HG03457 (cell line): ENCODE data around the gene RIPK1.
"Not testable (repeated sequence)": the region's sequence is repeated elsewhere in the genome, so short reads cannot be mapped to it uniquely, and the experiment has no call there.

Experiments
- ATAC-seq: cut with Tn5 transposase; IDR thresholded peaks from one replicate; pipeline ENCODE4 v1.9.1; 2021; ENCODE audit warnings: moderate number of reproducible peaks; ENCODE audit not compliant: unreplicated experiment

The RIPK1 gene

DNA sequence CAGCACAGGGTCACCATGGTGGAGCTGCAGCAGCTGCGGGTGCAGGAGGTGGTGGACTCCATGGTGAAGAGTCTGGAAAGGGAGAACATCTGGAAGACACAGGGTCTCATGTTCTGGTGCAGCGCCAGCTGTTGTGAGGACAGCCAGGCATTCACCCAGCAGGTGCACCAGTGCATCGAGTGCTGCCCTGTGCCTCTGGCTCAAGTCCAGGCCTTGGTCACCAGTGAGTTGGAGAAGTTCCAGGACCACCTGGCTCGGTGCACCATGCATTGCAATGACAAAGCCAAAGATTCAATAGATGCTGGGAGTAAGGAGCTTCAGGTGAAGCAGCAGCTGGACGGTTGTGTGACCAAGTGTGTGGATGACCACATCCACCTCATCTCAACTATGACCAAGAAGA lies 22.9 kb upstream of the RIPK1 start:
- no peak for ATAC-seq

DNA sequence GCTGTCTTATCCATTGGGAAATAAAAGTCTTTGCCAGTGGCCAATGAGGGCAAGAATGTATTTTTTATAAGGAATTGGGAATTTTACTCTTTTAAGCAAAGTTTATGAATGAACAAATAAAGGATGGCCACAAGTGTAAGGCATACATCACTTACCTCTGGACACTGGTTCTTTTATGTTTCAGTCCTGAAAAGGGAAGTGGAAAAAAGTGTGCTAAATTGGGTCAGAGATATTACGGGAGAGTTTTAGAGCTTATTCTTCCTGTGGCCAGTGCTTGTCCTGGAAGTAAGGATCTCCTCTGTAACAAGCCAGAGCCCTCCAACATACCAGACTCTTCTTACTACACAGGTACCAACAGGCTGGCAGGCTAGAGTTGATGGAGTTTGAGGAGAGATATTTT lies 22.5 kb upstream of the RIPK1 start:
- no peak for ATAC-seq

DNA sequence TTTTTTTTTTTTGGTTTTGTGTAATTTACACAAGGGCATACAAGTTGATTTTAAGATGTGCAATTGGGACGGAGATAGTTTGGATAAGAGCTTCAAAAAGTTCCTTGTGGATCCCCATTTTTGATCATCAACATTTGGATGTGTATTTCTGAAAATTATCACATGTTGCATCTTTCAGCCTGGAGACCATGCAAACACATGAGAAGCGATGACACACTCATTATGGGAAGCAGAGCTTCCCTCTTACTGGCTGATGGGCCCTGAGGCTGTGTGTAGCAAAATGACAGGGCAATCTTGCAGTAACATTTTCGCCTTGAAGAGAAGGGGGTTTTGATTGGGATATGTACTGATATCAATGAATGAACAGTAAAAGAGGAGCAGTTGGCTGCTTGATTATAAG lies 22.0 kb upstream of the RIPK1 start:
- ATAC-seq: no peak

DNA sequence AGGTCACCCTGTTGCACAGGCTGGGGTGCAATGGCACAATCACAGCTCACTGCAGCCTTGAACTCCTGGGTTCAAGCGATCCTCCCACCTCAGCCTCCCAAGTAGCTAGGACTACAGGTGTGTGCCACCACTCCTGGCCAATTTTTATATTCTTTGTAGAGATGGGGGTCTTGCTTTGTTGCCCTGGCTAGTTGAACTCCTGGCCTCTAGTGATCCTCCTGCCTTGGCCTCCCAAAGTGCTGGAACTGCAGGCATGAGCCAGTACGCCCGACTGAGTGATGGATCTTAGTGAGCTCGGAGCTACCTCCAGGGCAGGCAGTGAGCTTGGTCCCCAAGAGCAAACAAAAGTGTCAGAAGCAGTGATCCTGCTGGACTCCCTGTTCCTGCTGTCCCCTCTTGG lies 20.3 kb upstream of the RIPK1 start:
- not testable (repeated sequence) for ATAC-seq

DNA sequence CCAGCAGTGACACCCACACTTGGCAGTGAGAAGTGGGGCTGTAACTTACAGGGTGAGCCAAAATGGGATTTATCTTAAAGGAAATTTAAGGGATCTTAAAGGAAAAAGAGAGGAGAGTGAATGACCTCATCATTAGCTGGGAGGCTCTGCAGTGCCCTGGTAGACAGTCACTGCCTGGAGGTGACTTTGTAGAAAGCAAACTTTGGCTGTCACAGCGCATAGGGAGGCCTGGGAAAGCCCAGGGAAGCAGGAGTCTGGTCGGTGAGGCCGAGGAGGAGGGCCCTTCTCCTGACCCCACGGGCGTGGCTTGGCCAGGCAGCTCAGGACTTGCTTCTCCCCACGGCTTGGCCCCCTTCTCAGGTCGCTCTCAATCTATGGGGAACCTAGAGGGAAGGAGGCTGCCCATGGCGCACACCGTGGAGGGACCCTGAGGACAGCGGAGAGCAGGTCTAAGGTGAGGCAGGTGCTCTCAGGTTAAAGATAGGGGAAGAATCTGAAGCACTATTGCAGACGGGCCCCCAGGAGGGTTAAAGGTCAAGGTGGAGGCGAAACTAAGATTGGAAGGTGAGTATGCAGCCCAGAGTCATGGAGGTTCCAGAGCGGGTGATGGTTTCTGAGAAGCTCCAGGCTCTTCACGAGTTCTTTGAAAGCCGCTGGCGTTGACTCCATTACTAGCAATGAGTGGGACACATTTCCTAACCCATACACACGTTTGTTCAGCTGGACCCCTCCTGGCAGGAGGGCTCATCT lies 15.6 kb upstream of the RIPK1 start:
- ATAC-seq: no peak

DNA sequence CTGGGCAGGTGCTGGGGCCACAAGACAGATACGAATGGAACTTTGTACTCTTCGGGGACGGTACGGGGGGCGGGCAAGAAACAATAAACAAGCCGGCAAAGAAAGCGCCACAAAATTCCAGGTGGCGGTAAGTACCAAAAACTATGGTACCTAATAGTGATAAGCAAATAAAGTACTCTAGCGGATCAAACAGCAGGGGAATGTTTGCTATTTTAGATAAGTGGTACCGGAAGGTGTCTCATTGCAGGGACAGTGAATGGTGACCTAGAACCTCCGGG lies 15.1 kb upstream of the RIPK1 start:
- ATAC-seq: no peak

DNA sequence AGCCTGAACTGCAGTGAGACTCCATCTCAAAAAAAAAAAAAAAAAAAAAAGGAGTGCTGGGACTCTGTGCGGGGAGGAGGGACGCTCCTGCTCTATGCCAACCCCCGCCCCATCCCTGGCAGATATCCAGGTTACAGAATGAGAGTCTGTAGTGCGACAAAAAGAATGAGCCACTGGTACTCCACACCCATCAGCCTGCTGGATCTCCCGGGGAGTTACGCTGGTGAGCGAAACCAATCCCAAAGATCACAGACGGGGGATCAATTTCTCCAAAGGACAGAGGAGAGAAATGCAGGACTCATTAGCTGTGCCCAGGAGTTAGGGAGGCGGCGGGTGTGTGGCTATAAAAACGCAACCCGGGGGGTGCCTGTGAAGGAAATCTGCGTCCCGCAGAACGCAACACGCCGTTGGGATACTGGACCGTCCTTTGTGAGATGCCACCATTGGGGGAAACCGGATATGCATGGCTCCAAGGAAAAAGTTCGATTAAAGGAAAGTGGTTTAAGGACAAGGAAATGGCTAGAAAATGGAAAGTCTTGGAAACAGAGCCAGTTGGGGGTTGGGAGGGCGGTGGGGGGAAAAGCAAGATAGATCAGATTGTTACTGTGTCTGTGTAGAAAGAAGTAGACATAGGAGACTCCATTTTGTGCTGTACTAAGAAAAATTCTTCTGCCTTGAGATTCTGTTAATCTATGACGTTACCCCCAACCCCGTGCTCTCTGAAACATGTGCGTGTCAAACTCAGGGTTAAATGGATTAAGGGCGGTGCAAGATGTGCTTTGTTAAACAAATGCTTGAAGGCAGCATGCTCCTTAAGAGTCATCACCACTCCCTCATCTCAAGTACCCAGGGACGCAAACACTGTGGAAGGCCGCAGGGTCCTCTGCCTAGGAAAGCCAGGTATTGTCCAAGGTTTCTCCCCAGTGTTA lies 13.8 kb upstream of the RIPK1 start:
- ATAC-seq: not testable (repeated sequence)

DNA sequence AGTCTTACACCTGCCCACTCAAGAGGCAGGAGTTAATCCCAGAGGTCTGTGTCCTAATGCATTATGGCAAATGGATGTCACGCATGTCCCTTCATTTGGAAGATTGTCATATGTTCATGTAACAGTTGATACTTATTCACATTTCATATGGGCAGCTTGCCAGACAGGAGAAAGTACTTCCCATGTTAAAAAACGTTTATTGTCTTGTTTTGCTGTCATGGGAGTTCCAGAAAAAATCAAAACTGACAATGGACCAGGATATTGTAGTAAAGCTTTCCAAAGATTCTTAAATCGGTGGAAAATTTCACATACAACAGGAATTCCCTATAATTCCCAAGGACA lies 13.2 kb upstream of the RIPK1 start:
- not testable (repeated sequence) for ATAC-seq

DNA sequence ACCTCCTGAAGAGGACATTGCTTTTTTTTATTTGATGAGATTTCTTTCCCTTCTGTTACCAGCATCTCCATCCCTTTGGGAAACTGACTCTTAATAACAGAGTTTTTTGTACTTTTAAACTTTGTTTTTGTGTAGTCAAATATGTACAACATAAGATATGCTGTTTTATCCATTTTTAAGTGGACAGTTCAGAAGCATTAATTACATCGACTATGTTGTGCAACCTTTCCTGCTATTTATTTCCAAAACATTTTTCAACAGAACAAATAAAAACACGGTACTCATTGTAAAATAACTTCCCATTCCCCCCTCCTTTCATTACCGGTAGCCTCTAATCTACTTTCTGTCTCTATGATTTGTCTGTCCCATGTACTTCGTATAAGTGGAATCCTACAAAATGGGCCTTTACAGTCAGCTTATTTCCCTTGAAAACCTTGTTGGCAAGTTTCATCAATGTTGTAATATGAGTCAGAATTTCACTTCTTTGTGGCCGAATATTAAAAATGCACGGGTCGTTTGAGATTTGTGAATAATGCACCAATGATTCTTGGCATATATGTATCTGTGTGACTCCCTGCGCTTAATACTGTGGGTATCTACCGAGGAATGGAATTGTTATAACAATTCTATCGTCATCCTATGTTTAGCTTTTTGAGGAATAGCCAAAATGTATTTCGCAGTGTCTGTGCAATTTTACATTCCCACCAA lies 11.1 kb upstream of the RIPK1 start:
- no peak for ATAC-seq

DNA sequence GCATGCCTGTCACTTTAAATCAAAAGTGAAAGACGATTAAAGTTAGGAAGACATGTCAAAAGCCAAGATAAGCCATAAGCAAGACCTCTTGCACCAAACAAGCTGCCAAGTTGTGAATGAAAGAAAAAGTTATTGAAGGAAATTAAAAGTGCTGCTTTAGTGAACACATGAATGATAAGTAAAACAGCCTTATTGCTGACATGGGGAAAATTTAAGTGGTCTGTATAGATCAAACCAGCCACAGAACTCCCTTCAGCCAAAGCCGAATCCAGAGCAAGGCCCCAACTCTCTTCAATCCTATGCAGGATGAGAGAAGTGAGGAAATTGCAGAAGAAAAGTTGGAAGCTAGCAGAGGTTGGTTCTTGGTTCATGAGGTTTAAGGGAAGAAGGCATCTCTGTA lies 9.3 kb upstream of the RIPK1 start:
- no peak for ATAC-seq

DNA sequence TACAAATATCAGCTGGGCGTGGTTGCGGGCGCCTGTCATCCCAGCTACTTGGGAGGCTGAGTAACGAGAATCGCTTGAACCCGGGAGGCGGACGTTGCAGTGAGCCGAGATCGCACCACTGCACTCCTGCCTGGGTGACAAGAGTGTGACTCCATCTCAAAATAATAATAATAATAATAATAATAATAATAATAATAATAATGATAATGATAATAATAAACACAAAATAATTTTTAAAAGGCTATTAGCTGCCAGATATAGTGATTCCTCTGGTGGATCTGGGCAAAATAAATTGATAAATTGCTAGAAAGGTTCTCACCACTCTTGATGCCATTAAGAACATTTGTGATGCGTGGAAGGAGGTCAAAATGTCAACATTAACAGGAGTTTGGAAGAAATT lies 8.2 kb upstream of the RIPK1 start:
- not testable (repeated sequence) for ATAC-seq

DNA sequence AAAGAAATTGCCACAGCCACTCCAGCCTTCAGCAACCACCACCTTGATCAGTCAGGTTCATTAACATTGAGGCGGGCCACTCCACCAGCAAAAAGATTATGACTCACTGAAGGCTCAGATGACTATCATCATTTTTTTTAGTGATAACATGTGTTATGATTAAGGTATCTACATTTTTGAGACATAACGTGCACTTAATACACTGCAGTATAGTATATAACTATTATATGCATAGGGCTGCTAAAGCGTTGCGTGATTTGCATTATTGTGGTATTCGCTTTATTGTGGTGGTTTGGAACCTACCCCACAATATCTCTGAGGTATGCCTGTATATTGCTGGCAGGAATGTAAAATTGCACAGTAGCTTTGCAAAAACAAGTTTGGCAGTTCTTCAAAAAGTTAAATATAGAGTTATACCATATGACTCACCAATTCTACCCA lies 6.8 kb upstream of the RIPK1 start:
- no peak for ATAC-seq

DNA sequence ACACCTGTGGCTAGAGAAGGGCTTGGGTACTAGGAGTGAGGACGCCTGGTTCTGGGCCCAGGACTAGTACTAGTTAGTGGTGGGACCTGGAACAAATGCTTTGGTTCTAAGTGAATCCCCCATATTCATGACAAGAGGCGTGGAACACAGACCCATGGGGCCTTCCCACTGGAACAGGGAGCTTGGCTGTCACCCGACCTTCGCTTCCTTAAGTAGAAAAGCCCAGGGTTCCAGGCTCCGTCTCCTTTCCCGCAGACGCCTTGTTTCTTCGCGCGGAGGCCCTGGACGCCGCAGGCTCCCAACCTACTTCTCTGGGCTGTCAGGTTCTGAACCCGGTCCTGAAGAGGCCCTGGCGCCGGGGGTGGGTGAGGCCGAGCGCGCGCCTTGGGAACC lies 5.0 kb upstream of the RIPK1 start:
- ATAC-seq: not testable (repeated sequence)

DNA sequence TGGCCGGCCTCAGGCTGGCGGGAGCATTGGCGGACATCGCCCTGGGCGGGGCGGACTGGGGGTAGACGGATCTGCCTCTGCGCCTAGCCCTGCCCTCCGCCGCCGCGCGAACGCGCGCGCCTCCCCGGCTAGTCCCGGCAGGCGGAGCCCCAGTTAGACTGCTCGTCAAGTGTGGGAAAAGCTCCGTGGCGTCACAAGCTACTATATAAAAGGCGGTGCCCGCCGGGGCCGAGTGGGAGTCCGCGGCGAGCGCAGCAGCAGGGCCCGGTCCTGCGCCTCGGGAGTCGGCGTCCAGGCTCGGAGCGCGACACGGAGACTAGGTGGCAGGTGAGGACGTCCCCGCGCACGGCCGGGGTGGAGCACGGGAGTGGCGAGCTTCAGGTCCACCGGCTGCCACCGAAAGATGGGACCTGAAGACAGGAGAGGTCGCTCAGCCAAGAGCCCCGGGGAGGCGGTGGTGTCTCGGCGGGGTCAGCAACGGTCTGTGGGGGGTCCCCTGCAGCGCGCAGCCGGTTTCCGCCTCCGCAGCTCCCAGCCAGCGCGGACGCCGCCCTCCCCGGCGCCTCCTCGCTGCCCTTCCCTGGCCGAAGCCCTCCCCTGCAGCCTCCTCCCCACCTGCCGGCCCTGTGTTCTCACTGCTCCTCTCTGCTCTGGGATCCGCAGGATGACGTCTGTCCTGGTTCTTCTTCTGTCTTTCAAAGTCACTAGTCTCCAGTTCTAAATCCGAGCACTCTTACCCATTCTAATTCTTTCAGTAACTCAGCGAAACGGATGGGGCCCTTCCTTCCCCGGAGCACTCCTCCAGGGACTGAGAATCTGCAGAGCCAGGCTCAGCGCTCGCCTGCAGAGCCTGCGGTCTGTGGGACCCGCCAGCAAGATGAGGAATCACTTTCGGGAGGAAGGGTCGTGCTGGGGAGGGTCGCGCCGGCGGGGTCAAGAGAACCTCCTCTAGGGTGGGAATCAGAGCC lies 4.3 kb upstream of the RIPK1 start:
- ATAC-seq: peak; percentile 57

DNA sequence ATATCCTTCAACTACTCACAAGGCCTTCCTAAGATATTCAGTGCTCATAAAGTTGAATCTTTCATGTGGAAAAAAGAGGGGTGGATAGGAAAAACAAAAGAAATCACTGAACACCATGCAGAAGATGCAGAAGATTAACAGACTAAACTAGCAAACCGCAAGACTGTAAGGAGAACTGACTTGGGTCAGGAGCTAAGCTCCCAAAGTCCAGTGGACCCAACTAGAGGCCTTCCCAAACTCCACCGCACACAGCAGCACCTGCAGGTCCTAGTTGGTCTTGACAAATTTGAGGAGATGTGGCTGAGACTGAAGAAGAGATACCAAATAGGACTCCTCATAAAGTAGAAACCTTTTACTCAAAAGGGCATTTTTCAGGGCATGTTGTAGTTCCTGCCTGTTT lies 3.3 kb downstream of the RIPK1 start:
- ATAC-seq: no peak

DNA sequence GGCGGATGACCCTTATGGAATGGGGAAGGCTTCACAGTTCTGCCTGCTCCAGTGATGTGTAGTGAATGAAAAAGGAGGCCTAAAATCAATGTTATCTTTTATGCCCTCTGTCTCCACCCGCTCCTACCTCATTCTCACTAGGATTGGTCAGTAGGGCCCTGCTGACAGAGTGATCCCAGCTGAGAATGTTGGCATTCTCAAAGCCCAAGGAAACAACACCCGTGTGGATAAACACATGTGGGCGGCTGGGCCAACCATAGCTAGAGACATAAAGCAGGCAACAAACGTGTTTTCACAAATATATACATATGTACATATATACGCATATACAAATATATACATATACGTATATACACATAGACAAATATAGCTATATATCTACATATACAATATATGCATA lies 4.5 kb downstream of the RIPK1 start:
- ATAC-seq: no peak

DNA sequence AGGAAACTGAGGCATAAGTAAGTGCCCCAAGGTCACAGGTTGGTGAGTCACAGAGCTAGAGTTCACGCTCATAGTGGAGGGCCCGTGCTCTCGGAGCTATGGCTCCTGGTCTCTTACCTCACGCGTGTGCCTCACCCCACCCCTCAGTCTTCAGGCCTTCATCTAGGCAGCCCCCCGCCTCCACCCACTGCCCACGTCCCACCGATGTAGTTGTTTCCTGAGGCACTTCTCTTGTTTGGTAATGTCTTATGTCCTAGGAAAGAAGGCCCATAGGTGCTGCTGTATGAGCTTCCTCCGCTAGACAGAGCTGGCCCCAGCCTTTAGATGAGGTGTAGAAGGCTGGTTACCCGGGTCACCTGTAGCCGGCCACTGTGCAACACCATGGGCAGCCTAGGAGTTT lies 5.1 kb downstream of the RIPK1 start:
- ATAC-seq: no peak

DNA sequence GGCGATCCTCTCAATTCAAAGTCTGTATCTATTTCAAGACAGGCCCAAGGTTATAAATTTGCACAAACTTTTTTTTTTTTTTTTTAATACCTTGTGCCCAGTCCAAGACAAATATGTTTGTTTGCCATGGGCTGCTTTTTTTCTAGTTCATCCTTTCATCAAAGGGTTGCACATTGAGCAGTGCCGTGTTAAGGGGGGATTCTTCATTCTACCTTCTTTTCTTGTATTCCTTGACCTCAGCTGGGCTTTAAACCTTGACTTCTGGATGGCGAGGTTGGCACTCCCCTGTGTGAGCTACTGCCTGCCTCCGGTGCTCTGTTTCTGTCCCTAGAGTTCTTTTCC lies 7.4 kb downstream of the RIPK1 start:
- ATAC-seq: no peak

DNA sequence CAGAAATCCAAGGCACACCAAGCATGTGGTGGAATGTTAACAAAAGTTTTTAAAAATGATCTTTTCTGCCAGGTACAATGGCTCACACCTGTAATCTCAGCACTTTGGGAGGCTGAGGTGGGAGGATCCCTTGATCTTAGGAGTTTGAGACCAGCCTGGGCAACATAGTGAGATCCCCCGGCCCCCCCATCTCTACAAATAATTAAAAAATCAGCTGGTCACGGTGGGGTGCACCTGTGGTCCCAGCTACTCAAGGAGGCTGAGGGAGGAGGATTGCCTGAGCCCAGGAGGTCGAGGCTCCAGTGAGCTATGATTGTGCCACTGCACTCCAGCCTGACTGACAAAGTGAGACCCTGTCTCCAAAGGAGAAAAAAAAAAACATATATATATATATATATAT lies 8.0 kb downstream of the RIPK1 start:
- ATAC-seq: no peak

DNA sequence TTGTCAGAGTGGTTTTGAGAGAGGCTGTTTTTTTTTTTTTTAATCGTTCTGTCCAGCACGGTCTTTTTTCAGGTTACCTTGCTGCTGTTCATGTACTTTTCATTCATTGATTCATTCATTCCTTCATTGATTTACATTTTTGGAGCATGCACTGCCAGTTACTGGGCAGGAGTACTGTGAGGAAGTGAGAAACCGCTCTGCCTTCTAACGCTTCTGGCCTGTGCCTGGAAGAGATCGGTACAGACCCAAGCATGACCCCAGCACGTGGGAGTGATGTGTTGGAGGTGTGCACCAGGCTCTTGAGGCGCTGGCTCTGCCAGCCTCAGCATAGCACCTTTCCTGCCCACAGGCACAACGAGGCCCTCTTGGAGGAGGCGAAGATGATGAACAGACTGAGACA lies 9.1 kb downstream of the RIPK1 start:
- no peak for ATAC-seq

DNA sequence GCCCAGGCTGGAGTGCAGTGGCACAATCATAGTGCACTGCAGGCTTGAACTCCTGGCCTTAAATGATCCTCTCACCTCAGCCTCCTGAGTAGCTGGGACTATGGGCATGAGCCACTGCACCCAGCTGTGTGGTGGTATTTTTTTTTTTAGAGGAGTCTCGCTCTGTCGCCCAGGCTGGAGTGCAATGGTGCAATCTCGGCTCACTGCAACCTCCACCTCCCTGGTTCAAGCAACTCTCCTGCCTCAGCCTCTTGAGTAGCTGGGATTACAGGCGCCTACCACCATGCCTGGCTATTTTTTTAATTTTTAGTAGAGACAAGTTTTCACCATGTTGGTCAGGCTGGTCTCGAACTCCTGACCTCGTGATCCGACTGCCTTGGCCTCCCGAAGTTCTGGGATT lies 10.7 kb downstream of the RIPK1 start:
- ATAC-seq: not testable (repeated sequence)
